IMR-90 (cell line): ENCODE data around the gene SPAG4. TPM values are rescaled to one million over a fixed set of nuclear protein-coding genes. Genes with fewer than 3 reads are reported as not detected.

ENCODE experiments used
- ATAC-seq: fragments of 200-7000 bp; cut with Tn5 transposase; 2 replicates; pipeline ENCODE4 v1.9.1; 2020; ENCODE audit warnings: low read depth, mild to moderate bottlenecking, moderate library complexity
- BruUV-seq: library from RNA; stranded (reverse); fragments of 400-500 nt; replicated peaks from 2 replicates; lab custom pipeline; 2021; lab: Mats Ljungman, UMichigan
- CTCF ChIA-PET: fragments of 300-600 bp; formaldehyde crosslinking; extraction: SDS; loops from one replicate; lab custom pipeline; 2021; ENCODE audit warnings: antibody characterized with exemption; lab: Yijun Ruan, JAX
- POLR2A ChIA-PET: fragments of 300-600 bp; sonication (Branson Sonifier 250); formaldehyde crosslinking; loops from one replicate; lab custom pipeline; 2022; ENCODE audit warnings: antibody characterized with exemption; ENCODE audit not compliant: unreplicated experiment; lab: Charles Lee
- DNase-seq: peaks from one replicate; pipeline ENCODE4 v3.0.0; 2013
- H2AFZ ChIP-seq: replicated peaks from 2 replicates; pipeline ENCODE3; 2013; ENCODE audit warnings: low read length, mild to moderate bottlenecking; ENCODE audit not compliant: poor library complexity
- H2AK5ac ChIP-seq: 2 replicates; pipeline ENCODE4 v1.6.1; 2013; ENCODE audit warnings: low read depth, low read length, inconsistent platforms
- H2AK9ac ChIP-seq: replicated peaks from 2 replicates; pipeline ENCODE3; 2013; ENCODE audit warnings: mild to moderate bottlenecking, low read depth, low read length, moderate library complexity; ENCODE audit not compliant: poor library complexity
- H2BK120ac ChIP-seq: 2 replicates; pipeline ENCODE4 v1.6.1; 2013; ENCODE audit warnings: low read depth, low read length, inconsistent platforms
- H2BK15ac ChIP-seq: 3 replicates; pipeline ENCODE4 v1.6.1; 2013; ENCODE audit warnings: low read depth, low read length, inconsistent platforms
- H2BK20ac ChIP-seq: 2 replicates; pipeline ENCODE4 v1.6.1; 2013; ENCODE audit warnings: low read depth, mild to moderate bottlenecking, inconsistent platforms, low read length, moderate library complexity
- H2BK5ac ChIP-seq: 2 replicates; pipeline ENCODE4 v1.6.1; 2013; ENCODE audit warnings: mild to moderate bottlenecking, low read depth, low read length, inconsistent platforms; ENCODE audit not compliant: poor library complexity, severe bottlenecking
- H3K14ac ChIP-seq: replicated peaks from 2 replicates; pipeline ENCODE4 v1.6.1; 2013; ENCODE audit warnings: low read depth, low read length, inconsistent platforms
- H3K18ac ChIP-seq: 2 replicates; pipeline ENCODE4 v1.6.1; 2013; ENCODE audit warnings: low read depth, low read length, control low read depth
- H3K23ac ChIP-seq: 2 replicates; pipeline ENCODE4 v1.6.1; 2013; ENCODE audit warnings: low read depth, low read length, inconsistent platforms
- H3K27ac ChIP-seq: 2 replicates; pipeline ENCODE4 v1.5.1; 2013; ENCODE audit warnings: mild to moderate bottlenecking, control low read depth, low read length; ENCODE audit not compliant: insufficient read depth
- H3K27me3 ChIP-seq: 2 replicates; pipeline ENCODE4 v1.6.1; 2013; ENCODE audit warnings: low read length; ENCODE audit not compliant: control insufficient read depth, insufficient read depth
- H3K36me3 ChIP-seq: 2 replicates; pipeline ENCODE4 v1.6.1; 2013; ENCODE audit warnings: low read length, mixed read lengths; ENCODE audit not compliant: control insufficient read depth, insufficient read depth
- H3K4ac ChIP-seq: 2 replicates; pipeline ENCODE4 v1.6.1; 2013; ENCODE audit warnings: low read depth, low read length, inconsistent platforms
- H3K4me1 ChIP-seq: 2 replicates; pipeline ENCODE4 v1.6.1; 2013; ENCODE audit warnings: low read length, mixed read lengths; ENCODE audit not compliant: control insufficient read depth, insufficient read depth
- H3K4me2 ChIP-seq: 2 replicates; pipeline ENCODE4 v1.6.1; 2013; ENCODE audit warnings: low read depth, mild to moderate bottlenecking, control low read depth, low read length, moderate library complexity
- H3K4me3 ChIP-seq: 2 replicates; pipeline ENCODE4 v1.5.1; 2013; ENCODE audit warnings: low read depth, mild to moderate bottlenecking, control low read depth, low read length, moderate library complexity; ENCODE audit not compliant: insufficient read depth
- H3K56ac ChIP-seq: 2 replicates; pipeline ENCODE4 v1.6.1; 2013; ENCODE audit warnings: low read length, inconsistent platforms; ENCODE audit not compliant: insufficient read depth; ENCODE audit errors: extremely low read depth
- H3K79me1 ChIP-seq, 2 experiments: 2 replicates each; pipeline ENCODE4 v1.6.1; 2013; ENCODE audit warnings: low read length in 2 of 2, inconsistent platforms in 1 of 2, low read depth in 1 of 2
- H3K9ac ChIP-seq: 2 replicates; pipeline ENCODE4 v1.6.1; 2013; ENCODE audit warnings: low read depth, low read length, control low read depth
- H3K9me1 ChIP-seq: 2 replicates; pipeline ENCODE4 v1.6.1; 2013; ENCODE audit warnings: low read length, inconsistent platforms; ENCODE audit not compliant: insufficient read depth
- H3K9me3 ChIP-seq: 2 replicates; pipeline ENCODE4 v1.6.1; 2013; ENCODE audit warnings: low read length; ENCODE audit not compliant: control insufficient read depth, insufficient read depth
- H4K20me1 ChIP-seq: 2 replicates; pipeline ENCODE4 v1.6.1; 2013; ENCODE audit warnings: low read length, inconsistent platforms; ENCODE audit not compliant: insufficient read depth
- H4K5ac ChIP-seq: 2 replicates; pipeline ENCODE4 v1.6.1; 2013; ENCODE audit warnings: mild to moderate bottlenecking, low read depth, low read length, control low read depth
- H4K8ac ChIP-seq, 2 experiments: 2 replicates each; pipeline ENCODE4 v1.6.1; 2013; ENCODE audit warnings: low read depth in 2 of 2, low read length in 2 of 2, control low read depth in 1 of 2, inconsistent platforms in 1 of 2
- H4K91ac ChIP-seq: 2 replicates; pipeline ENCODE4 v1.6.1; 2013; ENCODE audit warnings: low read depth, low read length, inconsistent platforms; ENCODE audit not compliant: insufficient read depth
- BHLHE40 ChIP-seq: fragments of 150-350 bp; IDR thresholded peaks from 2 replicates; pipeline ENCODE4 v1.6.1; 2016; ENCODE audit warnings: mild to moderate bottlenecking, low read depth, low read length
- MAZ ChIP-seq: IDR thresholded peaks from 2 replicates; pipeline ENCODE4 v1.6.1; 2012; ENCODE audit warnings: low read depth, mild to moderate bottlenecking, low read length, improper control_type of control experiment, moderate library complexity, borderline replicate concordance
- RFX5 ChIP-seq: IDR thresholded peaks from 2 replicates; pipeline ENCODE4 v1.8.0; 2012; ENCODE audit warnings: low read depth, mild to moderate bottlenecking, low read length, moderate library complexity
- SMC3 ChIP-seq: fragments of 150-350 bp; IDR thresholded peaks from 2 replicates; pipeline ENCODE4 v1.6.1; 2016; ENCODE audit warnings: low read depth, mild to moderate bottlenecking, antibody characterized with exemption, low read length, moderate library complexity
- WGBS, 2 experiments: methylation state at CpG; one replicate each; pipeline versions ENCODE4 v1.1.5 to v1.1.7; 2013; ENCODE audit warnings: missing lambda C conversion rate in 2 of 2; ENCODE audit not compliant: insufficient read length in 1 of 2; ENCODE audit errors: extremely low coverage in 2 of 2; 5-methylcytosine and 5-hydroxymethylcytosine counted together
- dilution Hi-C: fragments of 300-500 bp; cut with HindIII; formaldehyde crosslinking; loops from one replicate; pipeline ENCODE4 v1.14.3; 2018; ENCODE audit warnings: low sequenced_read_pairs; ENCODE audit not compliant: unreplicated experiment
- in situ Hi-C: fragments of 300-500 bp; cut with MboI; formaldehyde crosslinking; loops from 3 replicates; pipeline ENCODE4 v1.14.3; 2019; ENCODE audit warnings: low sequenced_read_pairs, inconsistent platforms, mixed read lengths
- intact Hi-C: fragments of 100-400 bp; cut with micrococcal nuclease; formaldehyde crosslinking; loops from 2 replicates; pipeline ENCODE4 v1.10.0; 2022
- polyA plus RNA-seq, 3 experiments: library from polyadenylated mRNA; depleted of rRNA; stranded (reverse); fragments of >200 nt; gene quantifications; 2 replicates each; pipeline ENCODE4 v1.2.3, GENCODE V29; 2012; ENCODE audit warnings: low replicate concordance in 1 of 3
- total RNA-seq: library from RNA; depleted of rRNA; stranded (reverse); fragments of >200 nt; gene quantifications from 2 replicates; pipeline ENCODE4 v1.2.3, GENCODE V29; 2012

SPAG4 gene
- total and polyA plus RNA-seq, 2 of the 4 experiments (the other 2 are of a cell fraction): 1.8 to 5.5 TPM

DNA sequence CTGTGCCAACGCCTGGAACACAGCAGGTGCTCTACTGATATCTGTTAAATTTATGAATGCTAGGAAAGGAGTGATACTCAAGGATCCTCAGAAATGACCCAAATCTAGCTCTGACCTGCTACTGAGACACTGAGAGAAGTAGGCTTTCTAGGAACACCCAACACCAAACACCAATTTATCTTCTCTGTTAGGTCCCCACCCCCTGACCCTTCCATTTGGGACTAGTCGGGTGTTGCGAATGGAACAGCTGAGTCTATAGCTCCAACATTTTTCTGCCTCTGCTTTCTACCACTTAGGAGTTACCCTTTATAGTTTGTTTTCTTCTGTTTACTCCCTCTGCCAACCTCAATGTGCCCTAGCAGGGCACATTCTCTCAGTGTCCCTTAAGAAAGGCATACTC is 25.1 kb downstream of the SPAG4 start:
- no peak overlapping the region for H3K27ac ChIP-seq
- no peaks in the 10 kb centered on the region for H3K36me3 ChIP-seq
- H3K79me1 ChIP-seq: peaks cover 53 to 96% of the 10 kb centered on the region in 2 experiments
- no peak overlapping the region for H3K4ac ChIP-seq
- no peak for DNase-seq
- H3K18ac ChIP-seq: no peak overlapping the region
- no peak overlapping the region for H2AK5ac ChIP-seq
- intact Hi-C loops: no loop called here
- in situ Hi-C loops: no loop called here
- POLR2A ChIA-PET: no interaction called here
- H2BK15ac ChIP-seq: no peak overlapping the region
- no peak overlapping the region for H3K9ac ChIP-seq
- TF ChIP-seq MAZ: no peak
- no peak for TF ChIP-seq BHLHE40
- TF ChIP-seq RFX5: no peak
- no peak for TF ChIP-seq SMC3
- WGBS, 2 experiments: 79% methylated on average over 2 of the region's 3 CpGs; no CpG with 5 or more reads in 1 of the 2 experiments
- H3K23ac ChIP-seq: peak overlapping the region; percentile 65; the same call in 1 of the 2 replicates
- CTCF ChIA-PET: no interaction called here
- no peak for ATAC-seq
- dilution Hi-C loops: no loop called here
- no peak overlapping the region for H3K14ac ChIP-seq
- H4K5ac ChIP-seq: no peak overlapping the region
- no peak overlapping the region for H3K4me2 ChIP-seq
- peaks cover 31% of the 10 kb centered on the region for H3K9me1 ChIP-seq
- peaks cover 8% of the 10 kb centered on the region for H3K4me1 ChIP-seq
- no peak overlapping the region for H2AFZ ChIP-seq
- no TSS peak for BruUV-seq
- no peak overlapping the region for H2AK9ac ChIP-seq
- no peak overlapping the region for H4K91ac ChIP-seq
- H3K9me3 ChIP-seq: no peaks in the 10 kb centered on the region
- no peak overlapping the region for H3K56ac ChIP-seq
- H4K20me1 ChIP-seq: peaks cover 88% of the 10 kb centered on the region
- no peak overlapping the region for H2BK5ac ChIP-seq
- H2BK20ac ChIP-seq: no peak overlapping the region
- no peak overlapping the region for H3K4me3 ChIP-seq
- H3K27me3 ChIP-seq: no peaks in the 10 kb centered on the region
- no peak overlapping the region for H2BK120ac ChIP-seq
- H4K8ac ChIP-seq: no peak overlapping the region
